ENCODE measurements around the gene GFPT2.

GFPT2 gene

DNA sequence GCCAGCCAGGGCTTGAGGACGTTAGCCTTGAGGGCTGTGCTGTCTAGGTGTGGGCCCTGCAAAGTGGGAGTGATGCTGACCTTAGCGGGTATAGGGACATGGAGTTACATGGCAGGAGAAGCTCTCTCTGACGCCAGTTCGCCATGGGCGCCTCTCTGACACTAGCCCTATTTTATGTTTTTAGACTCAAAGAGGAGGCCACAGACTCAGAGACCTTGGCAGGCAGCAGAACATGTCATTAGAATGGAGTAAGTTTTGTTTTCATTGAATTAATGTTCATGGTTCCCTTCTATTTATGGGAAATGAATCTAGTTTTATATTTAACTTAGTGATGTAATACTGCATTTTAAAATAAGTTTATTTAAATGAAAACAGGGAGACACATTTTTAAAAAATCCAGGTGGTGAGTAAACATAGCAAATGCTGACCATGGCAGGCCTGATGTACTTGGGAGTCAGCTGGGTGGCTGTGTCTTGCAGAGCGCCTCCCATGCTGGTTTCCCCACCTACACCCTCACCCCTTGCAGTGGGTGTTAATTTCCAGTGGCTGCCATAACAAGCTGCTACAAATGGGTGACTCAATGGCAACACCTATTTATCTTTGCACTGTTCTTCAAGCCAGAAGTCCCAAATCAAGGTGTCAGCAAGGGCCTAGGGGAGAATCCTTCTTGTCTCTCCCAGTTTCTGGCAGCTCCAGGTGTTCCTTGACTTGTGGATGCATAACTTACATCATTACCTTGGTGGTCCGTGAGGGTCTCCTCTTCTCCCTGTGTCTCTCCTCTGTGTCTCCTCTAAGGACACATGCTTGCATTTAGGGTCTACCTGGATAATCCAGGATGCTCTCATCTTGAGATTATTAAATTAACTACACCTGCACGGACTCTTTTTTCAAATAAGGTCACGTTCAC is 25.6 kb upstream of the GFPT2 start:
- DNase-seq = no peak

GRCh38 chr5:180377556-180378197 is 24.5 kb upstream of the GFPT2 start:
- no peak for DNase-seq

DNA sequence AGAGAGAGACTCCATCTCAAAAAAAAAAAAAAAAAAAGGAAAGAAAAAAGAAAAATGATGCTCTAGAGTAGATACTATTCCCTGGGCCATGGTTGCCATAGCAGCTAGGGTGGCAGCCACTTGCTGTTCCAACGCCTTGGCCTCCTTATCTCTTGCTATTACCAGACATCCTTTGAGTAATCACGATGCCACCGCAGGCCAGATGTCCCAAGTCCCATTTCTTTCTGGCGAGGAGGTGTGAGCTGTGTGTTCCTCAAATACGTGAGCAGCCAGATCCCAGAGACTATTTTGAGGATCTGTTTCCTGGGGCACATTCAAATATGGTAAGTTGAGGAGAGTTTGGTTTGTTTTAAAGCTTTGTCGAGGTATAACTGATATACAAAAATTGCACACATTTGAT is 23.4 kb upstream of the GFPT2 start:
- DNase-seq = no peak

GRCh38 chr5:180375955-180376354 is 22.8 kb upstream of the GFPT2 start:
- DNase-seq = no peak

- no peak for DNase-seq
These were observed 22.2 kb upstream of the GFPT2 start for GRCh38 chr5:180375291-180375690.

DNA sequence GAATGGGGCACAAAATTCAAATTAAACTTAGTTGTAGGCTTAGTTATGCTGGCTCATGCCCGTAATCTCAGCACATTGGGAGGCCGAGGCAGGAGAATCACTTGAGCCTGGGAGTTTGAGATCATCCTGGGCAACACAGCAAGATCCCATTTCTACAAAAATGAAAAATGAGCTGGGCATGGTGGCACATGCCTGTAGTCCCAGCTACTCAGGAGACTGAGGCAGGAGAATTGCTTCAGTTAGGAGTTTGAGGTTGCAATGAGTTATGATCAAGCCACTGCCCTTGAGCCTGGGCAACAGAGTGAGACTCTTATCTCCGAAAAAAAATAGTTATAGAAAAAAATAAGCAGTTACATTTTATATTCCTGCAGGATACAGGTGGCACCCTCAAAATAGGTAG is 20.7 kb upstream of the GFPT2 start:
- DNase-seq = no peak

DNA sequence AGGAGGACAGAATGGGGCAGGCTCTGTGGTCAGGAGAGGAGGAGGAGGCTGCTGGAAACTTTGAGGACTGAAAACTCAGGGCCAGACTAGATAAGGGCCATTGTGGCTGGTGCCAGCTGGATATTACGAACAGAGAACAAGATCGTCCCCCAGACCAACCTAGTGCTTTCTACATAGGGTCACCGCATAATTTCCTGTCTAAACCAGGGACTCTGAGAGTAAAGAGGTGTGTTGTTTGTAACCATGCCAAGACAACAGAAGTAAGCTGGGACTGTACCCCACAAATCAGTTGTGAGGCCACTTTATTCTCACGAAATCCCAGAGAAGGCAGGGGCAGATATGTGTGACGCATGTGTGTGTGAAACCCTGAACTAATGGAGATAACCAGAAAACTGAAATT is 20.3 kb upstream of the GFPT2 start:
- DNase-seq = no peak

- no peak for DNase-seq
These were observed 18.8 kb upstream of the GFPT2 start for GRCh38 chr5:180371949-180372348.

DNA sequence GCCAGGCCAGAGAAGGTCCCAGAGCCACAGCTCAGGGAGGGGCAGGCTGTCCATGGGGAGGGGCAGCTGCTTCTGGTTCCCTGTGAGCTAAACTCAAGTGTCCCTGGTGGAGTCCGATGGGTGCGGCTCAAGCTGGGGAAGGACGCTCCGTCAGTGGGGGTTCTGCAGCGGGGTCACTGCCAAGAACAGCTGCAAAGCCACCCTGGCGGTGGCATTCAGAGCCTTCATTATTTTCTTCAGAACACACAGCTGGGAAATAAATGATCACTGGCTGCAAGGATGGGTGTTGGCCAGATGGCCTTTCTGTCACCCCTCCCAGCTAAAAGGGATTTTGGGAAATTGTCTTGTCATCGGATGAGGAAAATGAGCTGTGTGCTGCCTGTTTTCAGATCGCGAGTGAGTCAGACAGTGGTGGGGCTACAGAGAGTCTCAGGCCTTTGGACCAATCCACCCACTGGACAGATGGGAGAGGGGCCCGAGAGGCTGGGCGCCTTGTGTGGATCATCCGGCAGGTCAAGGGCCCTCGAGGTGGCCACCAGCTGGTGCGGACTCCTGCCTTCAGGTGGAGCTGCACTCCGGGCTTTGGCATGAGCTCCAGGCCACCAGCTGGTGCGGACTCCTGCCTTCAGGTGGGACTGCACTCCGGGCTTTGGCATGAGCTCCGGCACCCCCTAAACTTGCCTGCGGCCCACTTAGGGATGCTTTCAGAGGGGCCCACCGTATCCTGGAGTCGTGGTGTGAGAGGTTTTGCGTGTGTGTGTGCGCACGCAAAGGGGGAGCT is 17.9 kb upstream of the GFPT2 start:
- DNase-seq = no peak

- DNase-seq = no peak
These were observed 14.9 kb upstream of the GFPT2 start for GRCh38 chr5:180367991-180368390.

- DNase-seq = no peak
These were observed 14.2 kb upstream of the GFPT2 start for GRCh38 chr5:180367300-180367699.

DNA sequence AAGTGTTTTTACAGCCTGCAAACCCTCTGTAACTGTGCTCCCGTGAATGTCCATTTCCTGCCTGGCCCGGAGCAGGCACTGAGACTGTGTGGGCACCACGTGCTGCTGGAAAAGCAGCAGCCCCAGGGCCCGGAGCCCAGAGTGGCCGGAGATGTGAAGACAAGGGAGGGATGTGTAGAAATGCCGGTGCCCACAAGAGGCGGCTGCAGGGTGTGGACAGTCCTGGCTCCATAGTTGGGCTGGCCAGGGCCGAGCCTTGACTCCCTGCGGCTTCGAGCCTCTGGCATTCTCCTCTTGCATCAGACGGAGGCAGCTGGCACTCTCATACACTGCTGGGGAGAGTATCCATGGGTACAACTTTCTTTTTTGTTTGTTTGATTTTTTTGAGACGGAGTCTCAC is 13.2 kb upstream of the GFPT2 start:
- DNase-seq = no peak

DNA sequence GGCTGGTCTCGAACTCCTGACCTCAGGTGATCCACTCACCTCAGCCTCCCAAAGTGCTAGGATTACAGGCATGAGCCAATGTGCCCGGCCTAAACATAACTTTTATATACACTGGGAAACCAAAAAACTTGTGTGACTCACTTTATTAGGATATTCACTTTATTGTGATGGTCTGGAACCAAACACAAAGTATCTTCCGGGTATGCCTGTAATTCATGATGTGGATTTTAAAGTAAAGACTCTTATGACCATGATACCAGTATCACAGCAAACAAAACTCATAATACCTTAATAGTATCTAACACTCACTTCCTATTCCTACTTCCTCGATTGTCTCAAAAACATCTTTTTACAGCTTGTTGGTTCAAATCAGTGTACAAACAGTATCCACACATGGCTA is 12.7 kb upstream of the GFPT2 start:
- DNase-seq = no peak

GRCh38 chr5:180364306-180364856 is 11.2 kb upstream of the GFPT2 start:
- DNase-seq = no peak

DNA sequence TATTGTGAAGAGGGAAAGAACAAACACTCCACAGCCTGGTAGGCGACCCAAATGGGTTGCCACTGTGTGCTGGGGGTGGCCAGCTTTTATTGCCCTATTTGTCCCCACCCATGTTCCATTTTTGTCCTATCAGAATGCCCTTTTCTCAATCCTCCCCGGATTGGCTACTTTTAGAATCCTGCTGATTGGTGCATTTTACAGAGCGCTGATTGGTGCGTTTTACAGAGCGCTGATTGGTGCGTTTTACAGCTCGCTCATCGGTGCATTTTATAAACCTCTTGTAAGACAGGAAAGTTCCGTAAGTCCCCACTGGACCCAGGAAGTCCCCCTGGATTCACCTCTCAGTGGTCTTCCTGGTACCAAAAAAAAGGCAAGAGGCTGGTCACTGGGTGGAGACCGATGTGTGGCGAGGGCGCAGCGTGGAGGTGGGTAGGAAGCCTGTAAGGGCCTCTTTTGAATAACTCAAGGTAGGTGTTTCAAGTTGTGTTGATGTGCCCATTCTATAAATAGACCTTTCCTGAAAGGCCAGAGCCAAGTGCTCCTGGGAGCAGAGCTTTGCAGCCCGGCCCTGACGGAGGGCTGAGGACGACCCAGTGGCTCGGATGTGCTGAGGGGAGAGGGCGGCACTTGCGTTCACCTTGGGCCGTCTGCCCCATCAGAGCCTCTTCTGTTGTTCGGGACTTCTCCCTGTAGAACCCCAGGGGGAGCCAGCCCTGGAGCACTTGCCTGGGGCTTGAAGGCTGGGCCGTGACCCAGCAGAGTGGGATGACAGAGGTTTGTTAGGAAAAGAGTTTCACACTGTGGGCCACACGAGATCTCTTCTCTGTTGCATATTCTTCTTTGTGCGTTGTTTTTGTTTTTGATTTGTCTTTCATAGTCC is 7.2 kb upstream of the GFPT2 start:
- no peak for DNase-seq

DNA sequence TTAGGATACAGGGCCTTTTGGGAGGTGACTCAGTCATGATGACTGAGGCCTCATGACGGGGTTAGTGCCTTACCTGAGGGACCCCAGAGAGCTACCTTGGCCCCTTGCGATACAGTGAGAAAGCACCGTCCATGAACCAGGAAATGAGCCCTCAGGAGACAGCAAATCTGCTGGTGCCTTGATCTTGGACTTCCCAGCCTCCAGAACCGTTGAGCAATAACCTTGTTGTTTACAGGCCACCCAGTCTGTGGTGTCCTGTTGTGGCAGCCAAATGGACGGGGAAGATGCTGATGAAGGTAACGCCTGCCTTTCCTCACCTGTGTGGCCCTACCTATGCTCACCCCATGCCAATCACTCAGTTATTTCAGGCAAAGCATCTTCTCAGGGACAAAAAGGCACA is 5.6 kb upstream of the GFPT2 start:
- DNase-seq = no peak

DNA sequence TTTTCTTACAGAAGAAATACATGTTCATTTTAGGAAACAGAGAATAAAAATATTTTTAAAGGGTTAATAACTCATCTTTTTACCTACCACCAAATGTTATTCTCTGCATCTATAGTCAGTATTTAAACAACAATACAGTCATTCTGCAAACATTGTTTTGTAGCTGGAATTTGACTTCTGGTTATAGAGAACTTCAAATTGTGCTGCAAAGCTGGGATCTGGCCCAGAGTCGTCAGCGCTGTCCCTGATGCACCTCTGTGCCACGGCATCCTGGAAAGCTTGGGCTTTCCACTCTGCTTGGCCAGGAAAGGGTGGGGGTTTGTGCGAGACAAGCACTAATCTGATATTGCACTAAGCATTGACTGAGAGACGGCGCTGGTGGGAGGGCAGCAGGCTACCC is 5.0 kb upstream of the GFPT2 start:
- no peak for DNase-seq

DNA sequence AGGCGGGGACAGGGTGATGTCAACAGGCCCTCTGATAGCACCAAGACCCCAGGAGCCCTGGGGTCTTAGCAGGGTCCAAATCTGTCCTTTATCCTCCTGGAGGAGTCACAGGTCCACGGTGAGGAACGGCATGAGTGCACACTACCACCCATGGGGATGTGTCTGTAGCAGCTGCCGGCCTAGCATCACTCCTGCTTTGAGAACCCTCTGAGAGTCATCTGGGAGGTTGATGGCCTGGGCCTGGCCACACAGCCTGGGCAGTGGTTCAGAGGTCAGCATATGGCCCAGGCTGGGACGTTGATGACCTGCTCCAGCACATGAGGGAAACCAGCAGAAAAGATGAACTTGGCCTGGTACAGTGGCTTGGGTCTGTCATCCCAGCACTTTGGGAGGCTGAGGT is 1.8 kb upstream of the GFPT2 start:
- no peak for DNase-seq

- DNase-seq = no peak
These were observed 880 bp upstream of the GFPT2 start for GRCh38 chr5:180353980-180354452.

DNA sequence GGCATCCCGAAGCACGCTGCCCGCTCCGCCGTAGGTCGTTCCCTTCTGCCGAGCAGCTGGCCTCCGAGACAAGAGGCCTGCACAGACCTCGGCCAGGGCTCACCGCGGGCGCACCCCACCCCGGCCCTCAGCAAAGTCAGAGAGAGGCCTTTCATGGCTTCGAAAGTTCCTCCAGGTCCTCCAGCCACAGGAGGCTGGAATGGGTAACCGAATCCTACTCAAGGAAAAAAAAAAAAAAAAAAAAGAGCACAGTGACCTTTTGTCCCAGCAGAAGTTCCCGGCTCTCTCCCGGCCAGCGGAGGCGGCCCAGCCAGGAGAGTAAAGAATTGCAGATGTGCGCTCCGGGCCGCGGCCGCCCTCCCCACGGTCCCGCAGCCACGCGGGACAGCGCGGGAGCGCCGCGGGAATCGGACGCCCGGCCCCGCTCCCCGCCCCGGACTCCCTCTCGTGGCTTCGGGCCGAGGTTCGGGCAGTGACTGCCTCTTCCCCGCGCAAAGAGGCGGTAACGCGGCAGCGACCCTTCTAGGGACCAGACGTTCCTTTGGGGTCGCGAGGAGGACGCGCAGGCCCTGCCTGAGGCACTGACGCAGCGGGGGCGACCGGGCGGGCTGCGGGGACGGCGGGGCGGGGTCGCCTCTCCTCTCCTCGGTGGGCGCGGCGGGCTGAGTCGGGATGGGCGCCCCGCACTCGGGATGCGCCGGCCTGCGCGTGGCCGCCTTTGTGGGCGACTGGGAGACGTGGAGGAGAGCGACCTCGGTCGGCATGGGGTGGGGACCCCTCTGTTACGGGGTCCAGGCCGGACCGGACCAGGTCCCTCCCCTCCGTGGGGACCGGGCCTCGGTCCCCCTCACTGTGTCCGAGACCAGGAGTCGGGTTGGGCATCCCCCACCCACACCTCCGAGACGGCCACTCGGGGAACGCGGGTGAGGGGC is 754 bp downstream of the GFPT2 start:
- no peak for DNase-seq
